HG02938 (cell line): ENCODE data around the gene DAGLA.

Experiments used
- ATAC-seq: cut with Tn5 transposase; IDR thresholded peaks from one replicate; pipeline ENCODE4 v1.9.1; 2021; ENCODE audit warnings: mild to moderate bottlenecking, moderate library complexity; ENCODE audit not compliant: unreplicated experiment

The DAGLA gene

GRCh38 chr11:61760946-61761345, 80.8 kb downstream of the DAGLA start:
- no peak for ATAC-seq

GRCh38 chr11:61761440-61762222, 81.4 kb downstream of the DAGLA start:
- ATAC-seq: no peak

- no peak for ATAC-seq
Observed at GRCh38 chr11:61762223-61762615, 82.0 kb downstream of the DAGLA start.

- no peak for ATAC-seq
Observed at GRCh38 chr11:61762798-61763197, 82.6 kb downstream of the DAGLA start.

GRCh38 chr11:61763930-61764605, 83.9 kb downstream of the DAGLA start:
- ATAC-seq: no peak

- ATAC-seq: no peak
Observed at GRCh38 chr11:61764606-61765260, 84.5 kb downstream of the DAGLA start.

GRCh38 chr11:61765550-61766253, 85.5 kb downstream of the DAGLA start:
- ATAC-seq: no peak

- no peak for ATAC-seq
Observed at GRCh38 chr11:61766353-61766841, 86.2 kb downstream of the DAGLA start.

- ATAC-seq: no peak
Observed at GRCh38 chr11:61768376-61769076, 88.3 kb downstream of the DAGLA start.

- no peak for ATAC-seq
Observed at GRCh38 chr11:61769169-61769920, 89.2 kb downstream of the DAGLA start.

- no peak for ATAC-seq
Observed at GRCh38 chr11:61769946-61770683, 89.9 kb downstream of the DAGLA start.

- ATAC-seq: no peak
Observed at GRCh38 chr11:61771195-61771894, 91.2 kb downstream of the DAGLA start.

GRCh38 chr11:61771985-61772455, 91.8 kb downstream of the DAGLA start:
- ATAC-seq: no peak

- no peak for ATAC-seq
Observed at GRCh38 chr11:61773356-61773755, 93.2 kb downstream of the DAGLA start.

- no peak for ATAC-seq
Observed at GRCh38 chr11:61773809-61774208, 93.6 kb downstream of the DAGLA start.

GRCh38 chr11:61774411-61774810, 94.2 kb downstream of the DAGLA start:
- ATAC-seq: no peak

GRCh38 chr11:61775106-61775505, 94.9 kb downstream of the DAGLA start:
- ATAC-seq: no peak
